A673 (cell line): ENCODE data around the gene CD4. TPM values are rescaled to one million over a fixed set of nuclear protein-coding genes. Genes with fewer than 3 reads are reported as not detected.

Source experiments
- BruUV-seq: library from RNA; stranded (reverse); fragments of 400-500 nt; replicated peaks from 2 replicates; lab custom pipeline; 2021; lab: Mats Ljungman, UMichigan
- CTCF ChIA-PET: fragments of 300-600 bp; sonication (Branson Sonifier 250); formaldehyde crosslinking; loops from one replicate; lab custom pipeline; 2022; ENCODE audit warnings: antibody characterized with exemption; lab: Charles Lee
- POLR2A ChIA-PET: fragments of 300-600 bp; sonication (Branson Sonifier 250); formaldehyde crosslinking; loops from one replicate; lab custom pipeline; 2022; ENCODE audit warnings: antibody characterized with exemption; ENCODE audit not compliant: low non-redundant PET; lab: Charles Lee
- DNase-seq: peaks from one replicate; pipeline ENCODE4 v3.0.0-alpha.2; 2015; ENCODE audit warnings: low spot score
- H3K27ac ChIP-seq: fragments of 200-600 bp; sonication (generic); 2 replicates; pipeline ENCODE4 v1.5.1; 2016; ENCODE audit warnings: mixed run types, low read depth, mild to moderate bottlenecking, mixed read lengths, antibody characterized with exemption, low read length; ENCODE audit not compliant: poor library complexity, severe bottlenecking
- H3K27me3 ChIP-seq: fragments of 200-600 bp; sonication (generic); replicated peaks from 2 replicates; pipeline ENCODE4 v1.6.1; 2017; ENCODE audit warnings: mixed run types, low read depth, mild to moderate bottlenecking, mixed read lengths, antibody characterized with exemption, low read length; ENCODE audit not compliant: insufficient read depth, poor library complexity
- H3K36me3 ChIP-seq: fragments of 200-600 bp; sonication (generic); 2 replicates; pipeline ENCODE4 v1.6.1; 2016; ENCODE audit warnings: mixed run types, mild to moderate bottlenecking, mixed read lengths, antibody characterized with exemption, low read length; ENCODE audit not compliant: insufficient read depth, poor library complexity, severe bottlenecking
- H3K4me1 ChIP-seq: fragments of 200-600 bp; sonication (generic); 2 replicates; pipeline ENCODE4 v1.6.1; 2017; ENCODE audit warnings: mixed run types, mild to moderate bottlenecking, mixed read lengths, antibody characterized with exemption, low read length; ENCODE audit not compliant: insufficient read depth, poor library complexity, severe bottlenecking
- H3K4me3 ChIP-seq: fragments of 200-600 bp; sonication (generic); 2 replicates; pipeline ENCODE4 v1.5.1; 2016; ENCODE audit warnings: low read depth, mixed run types, mild to moderate bottlenecking, mixed read lengths, low read length; ENCODE audit not compliant: poor library complexity, severe bottlenecking
- H3K9me3 ChIP-seq: fragments of 200-600 bp; sonication (generic); 2 replicates; pipeline ENCODE4 v1.6.1; 2016; ENCODE audit warnings: mixed run types, low read depth, mild to moderate bottlenecking, mixed read lengths, antibody characterized with exemption, low read length; ENCODE audit not compliant: poor library complexity, severe bottlenecking
- EZH2 ChIP-seq: fragments of 200-600 bp; sonication (generic); IDR thresholded peaks from 2 replicates; pipeline ENCODE4 v1.6.1; 2017; ENCODE audit warnings: borderline replicate concordance, low read depth, mild to moderate bottlenecking, mixed read lengths, antibody characterized with exemption, low read length; ENCODE audit not compliant: poor library complexity, severe bottlenecking
- intact Hi-C: fragments of 100-400 bp; cut with micrococcal nuclease; formaldehyde crosslinking; loops from one replicate; pipeline ENCODE4 v1.10.0; 2022; ENCODE audit not compliant: unreplicated experiment
- total RNA-seq: library from RNA; stranded (reverse); gene quantifications from 2 replicates; pipeline ENCODE4 v1.2.3, GENCODE V29; 2021
- TF ChIP-seq, protein P1 (sequence below): fragments of 300-800, 200-600 bp; sonication (generic); conservative IDR thresholded peaks from 2 replicates; pipeline ENCODE4 v1.5.1; 2017; ENCODE audit warnings: low read depth, mild to moderate bottlenecking, antibody characterized with exemption, low read length, moderate library complexity, mixed read lengths

Gene CD4
- total RNA-seq, 1 experiment from 2014 or later = not detected

DNA sequence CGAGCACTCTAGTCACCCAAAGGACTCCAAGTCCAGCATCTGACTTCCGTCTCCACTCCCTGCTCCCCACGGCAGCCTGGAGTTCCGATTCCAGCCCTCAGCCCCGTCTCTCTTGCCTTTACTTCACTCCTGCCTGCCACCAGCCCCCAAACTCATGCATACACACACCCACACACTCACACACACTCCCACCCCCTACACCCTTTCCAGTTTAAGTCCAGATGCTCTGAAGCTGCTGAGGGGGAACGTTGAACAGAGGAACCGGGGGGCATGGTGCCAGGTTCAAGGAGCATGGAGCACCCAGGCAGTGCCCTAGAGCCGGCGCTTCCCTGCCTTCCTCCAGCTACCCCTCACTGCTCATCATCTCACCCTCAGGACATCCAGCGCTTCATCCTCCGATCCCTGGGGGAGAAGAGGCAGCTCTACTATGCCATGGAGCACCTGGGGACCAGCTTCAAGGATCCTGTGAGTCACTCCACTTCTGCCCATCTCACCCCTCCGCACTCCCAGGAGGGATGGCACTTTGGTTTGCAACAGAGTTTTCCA is 42.2 kb downstream of the CD4 start:
- CTCF ChIA-PET = no interaction called here
- TF ChIP-seq, protein P1, sequence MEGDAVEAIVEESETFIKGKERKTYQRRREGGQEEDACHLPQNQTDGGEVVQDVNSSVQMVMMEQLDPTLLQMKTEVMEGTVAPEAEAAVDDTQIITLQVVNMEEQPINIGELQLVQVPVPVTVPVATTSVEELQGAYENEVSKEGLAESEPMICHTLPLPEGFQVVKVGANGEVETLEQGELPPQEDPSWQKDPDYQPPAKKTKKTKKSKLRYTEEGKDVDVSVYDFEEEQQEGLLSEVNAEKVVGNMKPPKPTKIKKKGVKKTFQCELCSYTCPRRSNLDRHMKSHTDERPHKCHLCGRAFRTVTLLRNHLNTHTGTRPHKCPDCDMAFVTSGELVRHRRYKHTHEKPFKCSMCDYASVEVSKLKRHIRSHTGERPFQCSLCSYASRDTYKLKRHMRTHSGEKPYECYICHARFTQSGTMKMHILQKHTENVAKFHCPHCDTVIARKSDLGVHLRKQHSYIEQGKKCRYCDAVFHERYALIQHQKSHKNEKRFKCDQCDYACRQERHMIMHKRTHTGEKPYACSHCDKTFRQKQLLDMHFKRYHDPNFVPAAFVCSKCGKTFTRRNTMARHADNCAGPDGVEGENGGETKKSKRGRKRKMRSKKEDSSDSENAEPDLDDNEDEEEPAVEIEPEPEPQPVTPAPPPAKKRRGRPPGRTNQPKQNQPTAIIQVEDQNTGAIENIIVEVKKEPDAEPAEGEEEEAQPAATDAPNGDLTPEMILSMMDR = no peak
- no peak for TF ChIP-seq EZH2
- Histone ChIP-seq H3K27ac (no peak overlapping the region), H3K4me1 (peaks cover 9% of the 10 kb centered on the region), H3K4me3 (no peak overlapping the region), H3K36me3 (peaks cover 40% of the 10 kb centered on the region), H3K9me3 (no peaks in the 10 kb centered on the region), H3K27me3 (no peaks in the 10 kb centered on the region)
- intact Hi-C loops = no loop called here
- DNase-seq = no peak
- POLR2A ChIA-PET = interaction anchor here (0.6 kb wide), 1 partner anchor 23 kb away, joined by 3 read pairs; no protein-coding TSS in a partner anchor
- no TSS peak for BruUV-seq

DNA sequence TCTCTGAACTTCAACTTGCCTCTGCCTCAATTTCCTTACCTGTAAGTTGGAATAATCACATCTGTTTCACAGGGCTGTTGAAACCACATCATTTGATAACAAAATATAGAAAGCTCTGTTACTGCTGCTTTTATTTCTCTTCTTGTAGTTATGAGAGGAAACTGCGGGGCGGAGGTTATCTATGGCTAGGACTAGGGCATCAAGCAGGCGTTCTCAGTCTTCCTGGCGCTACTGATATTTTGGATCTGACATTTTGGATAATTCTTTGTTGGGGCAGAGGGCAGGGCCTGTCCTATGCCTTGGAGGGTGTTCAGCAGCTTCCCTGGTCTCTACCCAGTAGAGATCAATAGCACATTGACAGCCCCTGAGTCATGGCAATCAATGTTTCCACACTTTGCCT is 42.8 kb downstream of the CD4 start:
- H3K9me3 ChIP-seq = no peaks in the 10 kb centered on the region
- intact Hi-C loops = no loop called here
- no peaks in the 10 kb centered on the region for H3K27me3 ChIP-seq
- no TSS peak for BruUV-seq
- H3K4me1 ChIP-seq = peaks cover 5% of the 10 kb centered on the region
- ChIA-PET POLR2A (interaction anchor here (0.6 kb wide), 1 partner anchor 35 kb away, joined by 3 read pairs; no protein-coding TSS in a partner anchor), CTCF (no interaction called here)
- no peak for DNase-seq
- H3K36me3 ChIP-seq = peaks cover 45% of the 10 kb centered on the region
- H3K4me3 ChIP-seq = no peak overlapping the region
- H3K27ac ChIP-seq = no peak overlapping the region
- no peak for TF ChIP-seq EZH2
- TF ChIP-seq, protein P1 = no peak

DNA sequence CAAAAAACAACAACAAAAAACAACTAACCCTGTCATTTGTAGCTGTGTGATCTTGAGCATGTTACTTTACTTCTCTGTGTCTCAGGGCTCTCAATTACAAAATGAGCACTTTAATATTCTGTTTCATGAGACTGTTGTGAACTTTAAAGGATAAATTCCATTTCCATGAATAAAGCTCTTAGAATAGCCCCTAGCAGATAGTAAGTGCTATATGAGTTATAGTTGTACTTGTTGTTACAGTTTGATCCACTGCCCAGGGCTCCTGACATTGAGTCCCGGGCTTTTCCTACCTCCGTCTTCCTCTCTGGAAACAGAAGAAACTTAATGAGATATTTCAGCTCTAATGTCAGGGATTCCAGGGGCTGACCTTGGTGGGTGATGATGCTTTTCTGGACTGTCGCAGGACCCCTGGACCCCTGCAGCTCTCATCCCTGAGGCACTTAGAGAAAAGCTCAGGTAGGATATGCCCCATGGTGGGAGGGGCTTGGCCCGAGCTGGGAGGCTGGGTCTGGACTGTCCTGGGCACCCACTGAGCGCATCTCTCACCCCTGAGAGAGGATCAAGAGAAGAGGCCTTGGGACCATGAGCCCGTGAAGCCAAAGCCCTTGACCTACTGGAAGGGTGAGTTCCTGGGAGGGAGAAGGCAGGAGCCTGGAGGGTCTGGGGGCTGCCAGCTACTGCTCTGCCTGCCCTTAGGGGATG is 44.0 kb downstream of the CD4 start:
- Histone ChIP-seq H3K9me3 (no peaks in the 10 kb centered on the region), H3K4me3 (no peak overlapping the region), H3K27me3 (no peaks in the 10 kb centered on the region), H3K4me1 (no peaks in the 10 kb centered on the region), H3K27ac (no peak overlapping the region), H3K36me3 (peaks cover 57% of the 10 kb centered on the region)
- BruUV-seq = no TSS peak
- ChIA-PET CTCF (no interaction called here), POLR2A (interaction anchor here (0.6 kb wide), 1 partner anchor 73 kb away, joined by 3 read pairs; no protein-coding TSS in a partner anchor)
- intact Hi-C loops = no loop called here
- TF ChIP-seq, protein P1 = no peak
- no peak for TF ChIP-seq EZH2
- no peak for DNase-seq
